ENCODE measurements around the gene FSIP1. TPM values are rescaled to one million over a fixed set of nuclear protein-coding genes. Genes with fewer than 3 reads are reported as not detected.

The FSIP1 gene
- total RNA-seq = under 1 TPM; 0.38 to 0.63 TPM
- polyA plus RNA-seq = 1.3 TPM

DNA sequence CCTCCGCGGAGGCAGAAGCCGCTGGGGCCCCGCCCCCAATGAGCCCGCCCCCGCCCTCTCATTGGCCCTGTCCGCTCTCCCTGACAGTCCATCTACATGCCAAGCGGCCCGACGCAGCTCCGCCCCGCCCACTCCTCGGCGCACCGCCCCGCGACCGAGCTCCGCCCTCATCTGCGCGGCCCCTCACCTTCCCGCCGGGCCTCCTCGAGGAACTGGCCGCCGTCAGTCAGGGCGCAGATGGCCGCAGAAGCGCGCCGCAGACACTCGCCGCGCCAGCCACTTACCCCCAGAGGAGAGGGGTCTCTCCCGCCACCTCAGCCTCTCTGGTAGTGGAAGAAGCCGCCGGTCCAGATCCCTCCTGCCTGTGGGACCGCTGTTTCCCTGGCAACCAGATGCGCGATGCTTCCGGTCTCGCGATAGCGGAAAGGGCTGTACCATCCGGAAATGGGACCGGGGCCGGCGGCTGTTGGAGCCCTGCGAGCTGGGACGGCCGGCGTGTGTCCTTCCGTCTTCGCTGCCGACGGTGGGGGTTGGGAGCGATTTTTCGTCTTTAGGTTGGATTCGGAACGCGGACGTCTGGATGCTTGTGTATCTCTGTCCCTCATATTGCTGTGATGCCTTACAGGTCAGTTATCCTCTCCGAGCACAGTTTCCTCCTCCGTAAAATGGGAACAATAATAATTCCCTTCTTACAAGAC is at the start of gene FSIP1:
Gene FSIP1, minus strand, starts transcription at position 401 of the 698 bp plus-strand sequence. CDS start 6,317 bp downstream, outside the sequence.
- Mint-ChIP-seq H3K36me3 (peaks cover 0 to 23% (median 0%) of the 10 kb centered on the region in 3 donors), H3K4me3 (peak within 1 kb of the TSS; percentile 82 to 98 (median 96)), H3K27me3 (no peaks in the 10 kb centered on the region), H3K9me3 (no peaks in the 10 kb centered on the region), H3K4me1 (peaks cover 42 to 60% (median 58%) of the 10 kb centered on the region in 3 donors), H3K27ac (peak within 1 kb of the TSS; percentile 65 to 96 (median 90))
- Histone ChIP-seq H3K27ac (ENCODE audit: low read depth, low read length) (peak within 1 kb of the TSS; percentile 83), H3K27me3 (ENCODE audit: insufficient read depth, low read length, poor library complexity, severe bottlenecking) (no peaks in the 10 kb centered on the region), H3K36me3 (ENCODE audit: insufficient read depth, low read length) (no peaks in the 10 kb centered on the region), H3K4me1 (ENCODE audit: insufficient read depth, low read length) (peaks cover 31% of the 10 kb centered on the region), H3K9me3 (ENCODE audit: low read length) (no peaks in the 10 kb centered on the region), H3K4me3 (ENCODE audit: low read length) (peak within 1 kb of the TSS; percentile 94)
- ChIA-PET CTCF (interaction anchor here (1.2 to 1.5 kb wide), 5 partner anchors 11 to 497 kb away, joined by 3 to 5 read pairs (median 3); no protein-coding TSS in a partner anchor), POLR2A (interaction anchor here (0.9 to 1.4 kb wide), 2 partner anchors 8 to 25 kb away, joined by 3 to 6 read pairs; no protein-coding TSS in a partner anchor)
- peak; percentile 91 to 98 (median 97) for DNase-seq

DNA sequence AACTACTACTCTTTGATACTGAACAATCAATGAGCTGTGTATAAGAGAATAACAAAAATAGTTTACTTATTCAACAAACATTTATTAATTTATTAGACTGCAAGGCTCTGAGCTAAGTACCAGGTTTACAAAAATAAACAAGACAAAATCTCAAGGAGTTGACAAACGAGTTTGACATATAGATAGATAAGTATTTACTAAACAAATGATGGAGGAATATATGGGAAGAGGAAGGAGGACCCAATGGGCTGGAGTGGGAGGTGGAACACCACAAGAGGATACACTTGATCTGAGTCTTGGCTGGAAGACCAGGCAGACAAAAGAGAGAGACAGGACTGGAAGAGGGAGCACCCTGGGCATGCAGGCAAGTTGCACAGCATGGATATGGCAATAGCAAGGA is 47.5 kb upstream of the FSIP1 start:
- Histone ChIP-seq H3K36me3 (ENCODE audit: insufficient read depth, low read length) (no peaks in the 10 kb centered on the region), H3K4me3 (ENCODE audit: low read length) (no peak overlapping the region), H3K27ac (ENCODE audit: low read depth, low read length) (no peak overlapping the region), H3K27me3 (ENCODE audit: insufficient read depth, low read length, poor library complexity, severe bottlenecking) (peaks cover 5% of the 10 kb centered on the region), H3K4me1 (ENCODE audit: insufficient read depth, low read length) (no peaks in the 10 kb centered on the region), H3K9me3 (ENCODE audit: low read length) (no peaks in the 10 kb centered on the region)
- Mint-ChIP-seq H3K27me3 (peaks cover 16 to 74% of the 10 kb centered on the region in 2 donors), H3K4me1 (no peaks in the 10 kb centered on the region), H3K9me3 (no peaks in the 10 kb centered on the region), H3K27ac (no peak overlapping the region), H3K4me3 (no peak overlapping the region), H3K36me3 (no peaks in the 10 kb centered on the region)
- POLR2A ChIA-PET = no interaction called here
- CTCF ChIA-PET = interaction anchor here (1.0 to 1.6 kb wide), 2 partner anchors 20 to 43 kb away, joined by 3 to 4 read pairs; no protein-coding TSS in a partner anchor
- DNase-seq = no peak

DNA sequence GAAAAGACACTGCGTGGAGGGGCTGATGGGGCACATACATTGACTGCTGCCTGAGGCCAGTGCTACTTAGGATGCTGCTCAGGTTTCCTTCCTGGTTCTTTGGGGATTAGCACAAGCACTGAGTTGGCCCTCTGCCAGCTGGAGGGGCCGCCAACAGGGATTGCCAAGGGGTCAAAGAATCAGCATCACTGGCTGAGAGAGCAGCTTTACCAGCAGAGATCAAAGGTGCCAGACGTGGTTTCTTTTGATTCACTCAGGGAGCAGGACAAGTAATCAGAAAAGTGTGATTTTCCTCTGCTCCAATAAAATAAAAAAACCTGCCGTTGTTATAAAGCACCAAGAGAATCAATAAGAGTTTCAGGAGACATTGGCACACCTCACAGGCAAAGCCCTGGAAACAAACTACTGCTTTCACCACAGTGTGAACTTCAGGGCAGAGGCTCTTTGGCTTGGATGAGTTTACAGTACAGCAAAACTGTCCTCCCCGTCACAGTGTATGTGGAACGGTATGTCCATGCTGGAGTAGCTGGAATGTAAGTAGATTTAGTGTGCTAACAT is 45.8 kb upstream of the FSIP1 start:
- H3K4me3 ChIP-seq (ENCODE audit: low read length) = no peak overlapping the region
- ChIA-PET POLR2A (interaction anchor here (0.6 kb wide), 1 partner anchor 37 kb away, joined by 5 read pairs; no protein-coding TSS in a partner anchor), CTCF (no interaction called here)
- H3K4me1 ChIP-seq (ENCODE audit: insufficient read depth, low read length) = no peaks in the 10 kb centered on the region
- H3K4me1 Mint-ChIP-seq = no peaks in the 10 kb centered on the region
- peaks cover 5% of the 10 kb centered on the region for H3K27me3 ChIP-seq (ENCODE audit: insufficient read depth, low read length, poor library complexity, severe bottlenecking)
- no peaks in the 10 kb centered on the region for H3K36me3 ChIP-seq (ENCODE audit: insufficient read depth, low read length)
- H3K36me3 Mint-ChIP-seq = peaks cover 0 to 5% (median 0%) of the 10 kb centered on the region in 3 donors
- H3K27me3 Mint-ChIP-seq = peaks cover 11 to 63% of the 10 kb centered on the region in 2 donors
- no peak overlapping the region for H3K4me3 Mint-ChIP-seq
- no peak for DNase-seq
- no peak overlapping the region for H3K27ac Mint-ChIP-seq
- no peaks in the 10 kb centered on the region for H3K9me3 Mint-ChIP-seq
- no peaks in the 10 kb centered on the region for H3K9me3 ChIP-seq (ENCODE audit: low read length)
- no peak overlapping the region for H3K27ac ChIP-seq (ENCODE audit: low read depth, low read length)

DNA sequence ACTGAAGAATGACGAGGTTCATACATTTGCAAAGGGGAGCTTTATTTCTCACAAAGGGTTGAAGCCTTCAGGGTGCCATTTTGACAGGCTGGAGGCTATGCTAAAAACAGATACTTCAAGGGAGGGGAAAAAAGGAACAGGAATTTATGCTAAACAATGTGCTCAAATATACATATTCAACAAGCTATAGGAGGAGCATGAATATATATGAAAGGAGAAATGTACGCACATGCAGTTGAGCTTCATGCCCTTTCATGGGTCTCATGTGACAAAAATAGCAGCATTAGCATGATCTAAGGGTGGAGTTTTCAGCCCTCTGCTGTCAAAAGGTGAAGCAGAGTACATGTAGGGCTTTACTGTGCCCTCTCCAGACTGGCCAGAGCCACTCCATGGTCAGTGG is 44.3 kb upstream of the FSIP1 start:
- POLR2A ChIA-PET = no interaction called here

DNA sequence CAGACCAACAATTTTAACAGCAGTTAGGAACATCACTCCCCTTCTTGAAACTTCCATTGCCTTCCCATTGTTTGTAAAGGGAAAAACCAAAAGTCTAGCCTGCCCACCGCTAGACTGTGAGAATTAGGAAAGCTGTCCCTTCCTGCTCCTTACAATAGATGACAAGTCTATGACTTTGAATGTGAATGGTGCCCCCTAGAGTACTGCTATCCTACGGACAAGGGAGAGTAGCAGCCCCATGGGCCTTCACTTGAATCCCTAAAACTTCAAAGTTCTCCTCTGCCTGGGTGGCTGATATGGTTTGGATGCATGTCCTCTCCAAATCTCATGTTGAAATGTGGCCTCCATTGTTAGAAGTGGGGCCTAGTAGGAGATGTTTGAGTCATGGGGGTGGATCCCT is 41.0 kb upstream of the FSIP1 start:
- Mint-ChIP-seq H3K27ac (no peak overlapping the region), H3K9me3 (no peaks in the 10 kb centered on the region), H3K4me3 (no peak overlapping the region), H3K27me3 (peaks cover 2 to 26% of the 10 kb centered on the region in 2 donors), H3K36me3 (peaks cover 0 to 5% (median 0%) of the 10 kb centered on the region in 3 donors), H3K4me1 (no peaks in the 10 kb centered on the region)
- peaks cover 5% of the 10 kb centered on the region for H3K27me3 ChIP-seq (ENCODE audit: insufficient read depth, low read length, poor library complexity, severe bottlenecking)
- ChIA-PET CTCF (no interaction called here), POLR2A (no interaction called here)
- no peaks in the 10 kb centered on the region for H3K36me3 ChIP-seq (ENCODE audit: insufficient read depth, low read length)
- no peak overlapping the region for H3K27ac ChIP-seq (ENCODE audit: low read depth, low read length)
- H3K9me3 ChIP-seq (ENCODE audit: low read length) = no peaks in the 10 kb centered on the region
- no peak overlapping the region for H3K4me3 ChIP-seq (ENCODE audit: low read length)
- no peaks in the 10 kb centered on the region for H3K4me1 ChIP-seq (ENCODE audit: insufficient read depth, low read length)
- no peak for DNase-seq

More for the DNA sequence above, 44.3 kb upstream of the FSIP1 start:
- Mint-ChIP-seq H3K36me3 (peaks cover 0 to 5% (median 0%) of the 10 kb centered on the region in 3 donors), H3K4me3 (no peak overlapping the region), H3K27me3 (peaks cover 5 to 48% of the 10 kb centered on the region in 2 donors), H3K4me1 (no peaks in the 10 kb centered on the region), H3K27ac (no peak overlapping the region), H3K9me3 (no peaks in the 10 kb centered on the region)
- H3K4me1 ChIP-seq (ENCODE audit: insufficient read depth, low read length) = no peaks in the 10 kb centered on the region
- H3K27me3 ChIP-seq (ENCODE audit: insufficient read depth, low read length, poor library complexity, severe bottlenecking) = peaks cover 5% of the 10 kb centered on the region
- H3K27ac ChIP-seq (ENCODE audit: low read depth, low read length) = no peak overlapping the region
- no peaks in the 10 kb centered on the region for H3K9me3 ChIP-seq (ENCODE audit: low read length)
- H3K4me3 ChIP-seq (ENCODE audit: low read length) = no peak overlapping the region
- no peaks in the 10 kb centered on the region for H3K36me3 ChIP-seq (ENCODE audit: insufficient read depth, low read length)
- CTCF ChIA-PET = no interaction called here
- DNase-seq = no peak

DNA sequence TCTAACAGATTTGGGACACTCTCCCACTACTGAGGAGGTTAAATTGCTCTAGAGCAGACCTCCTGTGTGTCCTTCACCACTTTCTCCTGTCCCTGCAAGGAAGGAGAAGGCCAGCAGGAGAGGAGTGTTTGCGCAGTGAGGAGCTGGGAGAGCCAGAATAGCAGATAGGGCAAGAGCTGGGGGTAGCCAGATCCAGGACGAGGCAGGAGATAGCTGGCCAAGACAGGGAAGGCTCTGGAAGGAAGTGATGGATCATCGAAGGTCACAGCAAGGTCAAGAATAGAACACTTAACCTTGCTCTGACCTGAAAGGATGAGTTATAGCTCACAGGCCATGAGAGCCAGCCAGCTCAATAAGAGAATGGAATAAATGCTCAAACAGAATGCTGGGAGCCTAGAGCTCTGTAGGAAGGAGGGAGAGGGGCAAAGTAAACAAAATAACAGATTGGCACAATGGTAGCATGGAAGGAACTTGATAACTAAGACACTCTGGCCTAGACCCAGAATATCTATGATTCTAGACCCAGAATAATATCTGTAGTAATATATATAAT is 37.5 kb upstream of the FSIP1 start:
- ChIA-PET CTCF (interaction anchor here (1.7 kb wide), 1 partner anchor 15 kb away, joined by 4 read pairs; no protein-coding TSS in a partner anchor), POLR2A (no interaction called here)
- Histone ChIP-seq H3K36me3 (ENCODE audit: insufficient read depth, low read length) (no peaks in the 10 kb centered on the region), H3K27me3 (ENCODE audit: insufficient read depth, low read length, poor library complexity, severe bottlenecking) (no peaks in the 10 kb centered on the region), H3K27ac (ENCODE audit: low read depth, low read length) (no peak overlapping the region), H3K9me3 (ENCODE audit: low read length) (no peaks in the 10 kb centered on the region), H3K4me1 (ENCODE audit: insufficient read depth, low read length) (no peaks in the 10 kb centered on the region), H3K4me3 (ENCODE audit: low read length) (no peak overlapping the region)
- Mint-ChIP-seq H3K4me3 (no peak overlapping the region), H3K27ac (no peak overlapping the region), H3K36me3 (peaks cover 0 to 5% (median 0%) of the 10 kb centered on the region in 3 donors), H3K9me3 (no peaks in the 10 kb centered on the region), H3K27me3 (peaks cover 0 to 5% of the 10 kb centered on the region in 2 donors), H3K4me1 (no peaks in the 10 kb centered on the region)
- DNase-seq = no peak

DNA sequence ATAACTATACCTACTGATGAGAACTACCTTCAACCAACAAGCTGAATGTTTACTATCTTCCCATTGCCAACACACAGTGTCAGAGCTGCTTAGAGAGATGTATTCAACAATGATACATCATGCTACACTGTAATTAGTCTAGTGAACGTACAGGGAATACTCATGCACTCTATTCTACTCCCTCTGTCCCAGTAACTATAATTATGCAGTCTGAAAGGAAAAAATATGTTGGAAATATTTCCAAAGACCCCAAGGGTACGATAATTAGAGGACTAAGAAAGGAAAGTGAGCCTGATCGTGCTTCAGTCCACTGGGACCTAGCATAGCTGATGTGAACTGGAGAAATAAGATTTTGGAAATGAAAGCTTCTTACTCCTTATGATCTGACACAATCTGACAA is 36.9 kb upstream of the FSIP1 start:
- Histone ChIP-seq H3K4me3 (ENCODE audit: low read length) (no peak overlapping the region), H3K9me3 (ENCODE audit: low read length) (no peaks in the 10 kb centered on the region), H3K4me1 (ENCODE audit: insufficient read depth, low read length) (no peaks in the 10 kb centered on the region), H3K27ac (ENCODE audit: low read depth, low read length) (no peak overlapping the region), H3K36me3 (ENCODE audit: insufficient read depth, low read length) (no peaks in the 10 kb centered on the region), H3K27me3 (ENCODE audit: insufficient read depth, low read length, poor library complexity, severe bottlenecking) (no peaks in the 10 kb centered on the region)
- ChIA-PET POLR2A (no interaction called here), CTCF (interaction anchor here (1.7 kb wide), 1 partner anchor 16 kb away, joined by 4 read pairs; no protein-coding TSS in a partner anchor)
- Mint-ChIP-seq H3K27me3 (peaks cover 0 to 9% of the 10 kb centered on the region in 2 donors), H3K9me3 (no peaks in the 10 kb centered on the region), H3K4me3 (no peak overlapping the region), H3K27ac (no peak overlapping the region), H3K36me3 (peaks cover 0 to 5% (median 0%) of the 10 kb centered on the region in 3 donors), H3K4me1 (no peaks in the 10 kb centered on the region)
- no peak for DNase-seq

DNA sequence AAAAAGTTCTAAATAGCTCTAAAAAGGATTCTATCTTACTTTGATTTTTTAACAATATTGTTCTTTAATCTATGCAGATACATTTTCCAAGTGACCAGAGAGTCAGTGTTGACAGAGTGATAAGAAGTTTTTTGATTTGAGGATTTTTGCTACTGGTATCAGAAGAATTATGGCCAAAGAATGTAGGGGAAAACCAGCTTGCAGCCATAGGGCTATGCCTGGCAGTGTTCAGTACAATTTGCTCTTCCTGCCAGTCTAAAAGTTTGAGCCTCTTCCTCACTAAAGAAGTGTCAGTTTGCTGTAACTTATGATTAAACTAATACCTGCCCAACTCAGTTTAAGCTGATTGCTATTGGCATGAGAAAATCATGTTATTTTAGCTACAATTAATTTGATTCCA is 35.3 kb upstream of the FSIP1 start:
- Mint-ChIP-seq H3K4me1 (no peaks in the 10 kb centered on the region), H3K9me3 (no peaks in the 10 kb centered on the region), H3K27ac (no peak overlapping the region), H3K27me3 (peaks cover 0 to 9% of the 10 kb centered on the region in 2 donors), H3K36me3 (no peaks in the 10 kb centered on the region), H3K4me3 (no peak overlapping the region)
- ChIA-PET CTCF (no interaction called here), POLR2A (no interaction called here)
- H3K36me3 ChIP-seq (ENCODE audit: insufficient read depth, low read length) = no peaks in the 10 kb centered on the region
- no peaks in the 10 kb centered on the region for H3K4me1 ChIP-seq (ENCODE audit: insufficient read depth, low read length)
- no peaks in the 10 kb centered on the region for H3K9me3 ChIP-seq (ENCODE audit: low read length)
- H3K27ac ChIP-seq (ENCODE audit: low read depth, low read length) = no peak overlapping the region
- H3K4me3 ChIP-seq (ENCODE audit: low read length) = no peak overlapping the region
- no peaks in the 10 kb centered on the region for H3K27me3 ChIP-seq (ENCODE audit: insufficient read depth, low read length, poor library complexity, severe bottlenecking)
- DNase-seq = no peak

All from CD8-positive, alpha-beta memory T cell (primary cell).